H1 (cell line): ENCODE results near the gene TRAF5. TPM values are rescaled to one million over a fixed set of nuclear protein-coding genes. Genes with fewer than 3 reads are reported as not detected.

Source experiments
- CTCF ChIA-PET: fragments of 300-600 bp; sonication (Branson Sonifier 250); formaldehyde crosslinking; loops from one replicate; lab custom pipeline; 2021; ENCODE audit not compliant: partially characterized antibody; lab: Charles Lee
- POLR2A ChIA-PET: fragments of 300-600 bp; sonication (Branson Sonifier 250); formaldehyde crosslinking; loops from one replicate; lab custom pipeline; 2021; ENCODE audit warnings: inconsistent platforms; ENCODE audit not compliant: partially characterized antibody; lab: Charles Lee
- DNase-seq, 2 experiments: peaks; one replicate each; pipeline versions ENCODE4 v3.0.0 to v3.0.0-alpha.2; 2010 to 2022; ENCODE audit warnings: low spot score in 2 of 2, low read depth in 1 of 2, mixed read lengths in 1 of 2
- FAIRE-seq: peaks from 2 replicates; lab custom pipeline; 2011; peaks lifted over from hg19 to GRCh38; lab: Jason Lieb, UNC
- H2AFZ ChIP-seq: 2 replicates; pipeline ENCODE4 v1.8.1; 2012; ENCODE audit warnings: low read length, inconsistent platforms
- H2AK5ac ChIP-seq: 2 replicates; pipeline ENCODE4 v1.6.1; 2013; ENCODE audit warnings: low read depth, low read length
- H2BK120ac ChIP-seq: replicated peaks from 2 replicates; pipeline ENCODE3; 2013; ENCODE audit warnings: low read depth, low read length, inconsistent platforms
- H2BK12ac ChIP-seq: 2 replicates; pipeline ENCODE4 v1.6.1; 2013; ENCODE audit warnings: low read depth, low read length
- H2BK15ac ChIP-seq: 2 replicates; pipeline ENCODE4 v1.6.1; 2013; ENCODE audit warnings: low read length
- H2BK20ac ChIP-seq: 2 replicates; pipeline ENCODE4 v1.6.1; 2013; ENCODE audit warnings: low read length
- H2BK5ac ChIP-seq: 2 replicates; pipeline ENCODE4 v1.6.1; 2013; ENCODE audit warnings: low read depth, low read length
- H3K14ac ChIP-seq: 2 replicates; pipeline ENCODE4 v1.6.1; 2013; ENCODE audit warnings: inconsistent platforms; ENCODE audit not compliant: insufficient read length
- H3K18ac ChIP-seq: 2 replicates; pipeline ENCODE4 v1.6.1; 2013; ENCODE audit warnings: low read length; ENCODE audit errors: extremely low read depth
- H3K23ac ChIP-seq: 2 replicates; pipeline ENCODE4 v1.6.1; 2013; ENCODE audit warnings: inconsistent platforms; ENCODE audit not compliant: insufficient read length
- H3K23me2 ChIP-seq: 2 replicates; pipeline ENCODE4 v1.6.1; 2013; ENCODE audit warnings: low read depth, low read length
- H3K27ac ChIP-seq: 2 replicates; pipeline ENCODE4 v1.6.1; 2011; ENCODE audit warnings: low read depth, low read length, inconsistent platforms
- H3K27me3 ChIP-seq, 4 experiments: replicated peaks in 1 of 4; 1 replicate in 1 of 4; 2 replicates in 3 of 4; pipeline versions ENCODE4 v1.6.1 to v1.8.1; 2011 to 2013; ENCODE audit warnings: low read length in 3 of 4, mild to moderate bottlenecking in 3 of 4, inconsistent platforms in 2 of 4, mixed read lengths in 2 of 4, moderate library complexity in 1 of 4; ENCODE audit not compliant: control insufficient read depth in 3 of 4, insufficient read depth in 3 of 4; ENCODE audit errors: extremely low read depth in 1 of 4
- H3K36me3 ChIP-seq, 4 experiments: 2 replicates each; pipeline versions ENCODE4 v1.6.1 to v1.8.1; 2011 to 2013; ENCODE audit warnings: mild to moderate bottlenecking in 4 of 4, low read length in 3 of 4, moderate library complexity in 2 of 4, control low read depth in 1 of 4, inconsistent platforms in 1 of 4; ENCODE audit not compliant: insufficient read depth in 4 of 4, control insufficient read depth in 2 of 4
- H3K4ac ChIP-seq: replicated peaks from 2 replicates; pipeline ENCODE3; 2013; ENCODE audit warnings: low read length, low read depth, mixed read lengths, inconsistent platforms; ENCODE audit not compliant: insufficient read length
- H3K4me1 ChIP-seq, 4 experiments: replicated peaks in 1 of 4; 1 replicate in 1 of 4; 2 replicates in 3 of 4; pipeline versions ENCODE4 v1.6.1 to v1.8.1; 2011 to 2013; ENCODE audit warnings: low read length in 3 of 4, inconsistent platforms in 2 of 4, mixed read lengths in 1 of 4; ENCODE audit not compliant: insufficient read depth in 4 of 4, control insufficient read depth in 3 of 4
- H3K4me2 ChIP-seq, 2 experiments: 2 replicates each; pipeline versions ENCODE4 v1.6.1 to v1.8.1; 2011 to 2013; ENCODE audit warnings: low read depth in 2 of 2, low read length in 2 of 2, control low read depth in 1 of 2, inconsistent platforms in 1 of 2, mild to moderate bottlenecking in 1 of 2; ENCODE audit not compliant: insufficient read depth in 1 of 2
- H3K4me3 ChIP-seq, 4 experiments: fragments of 200-600, 300-600 bp in 1 of 4; sonication (generic), shearing (Covaris generic), sonication (Bioruptor Twin) in 1 of 4; 2 replicates each; pipeline versions ENCODE4 v1.5.1 to v1.8.1; 2011 to 2016; ENCODE audit warnings: low read length in 4 of 4, low read depth in 3 of 4, control low read depth in 2 of 4, inconsistent platforms in 2 of 4, mild to moderate bottlenecking in 2 of 4, mixed read lengths in 1 of 4, moderate library complexity in 1 of 4; ENCODE audit not compliant: insufficient read depth in 2 of 4; ENCODE audit errors: extremely low read depth in 1 of 4
- H3K56ac ChIP-seq: replicated peaks from 2 replicates; pipeline ENCODE3; 2013; ENCODE audit warnings: low read depth, mild to moderate bottlenecking, mixed read lengths, low read length, inconsistent platforms; ENCODE audit not compliant: insufficient read length
- H3K79me1 ChIP-seq: 2 replicates; pipeline ENCODE4 v1.6.1; 2013; ENCODE audit warnings: low read depth, low read length, control low read depth
- H3K79me2 ChIP-seq, 2 experiments: 2 replicates each; pipeline versions ENCODE4 v1.6.1 to v1.8.1; 2012 to 2013; ENCODE audit warnings: low read length in 2 of 2, mild to moderate bottlenecking in 2 of 2, inconsistent platforms in 1 of 2; ENCODE audit not compliant: insufficient read depth in 2 of 2, control insufficient read depth in 1 of 2
- H3K9ac ChIP-seq, 4 experiments: replicated peaks in 1 of 4; 1 replicate in 1 of 4; 2 replicates in 3 of 4; pipeline versions ENCODE4 v1.6.1 to v1.8.1; 2011 to 2013; ENCODE audit warnings: low read depth in 3 of 4, low read length in 3 of 4, control low read depth in 2 of 4, mild to moderate bottlenecking in 2 of 4, moderate library complexity in 2 of 4, inconsistent platforms in 1 of 4; ENCODE audit errors: extremely low read depth in 1 of 4
- H3K9me3 ChIP-seq, 2 experiments: 2 replicates each; pipeline versions ENCODE4 v1.6.1 to v1.8.1; 2012 to 2013; ENCODE audit warnings: mild to moderate bottlenecking in 2 of 2, moderate library complexity in 2 of 2, control low read depth in 1 of 2, inconsistent platforms in 1 of 2, low read depth in 1 of 2, low read length in 1 of 2, mixed read lengths in 1 of 2; ENCODE audit not compliant: insufficient read depth in 2 of 2
- H4K20me1 ChIP-seq, 2 experiments: replicated peaks in 1 of 2; 2 replicates each; pipeline versions ENCODE3 to v1.8.1; 2011 to 2013; ENCODE audit warnings: inconsistent platforms in 2 of 2, low read length in 2 of 2, mild to moderate bottlenecking in 1 of 2; ENCODE audit not compliant: insufficient read depth in 2 of 2, control insufficient read depth in 1 of 2
- H4K5ac ChIP-seq: 2 replicates; pipeline ENCODE4 v1.6.1; 2013; ENCODE audit warnings: low read length, low read depth, mixed read lengths, inconsistent platforms; ENCODE audit not compliant: insufficient read length
- H4K8ac ChIP-seq: 2 replicates; pipeline ENCODE4 v1.8.0; 2013; ENCODE audit warnings: mild to moderate bottlenecking, moderate library complexity, low read length, inconsistent platforms; ENCODE audit not compliant: insufficient read depth; ENCODE audit errors: extremely low read depth
- H4K91ac ChIP-seq: replicated peaks from 2 replicates; pipeline ENCODE3; 2013; ENCODE audit warnings: low read length, mixed read lengths, inconsistent platforms; ENCODE audit not compliant: insufficient read length
- ATF3 ChIP-seq: IDR thresholded peaks from 2 replicates; pipeline ENCODE4 v1.6.1; 2011; ENCODE audit warnings: low read depth, mild to moderate bottlenecking, low read length; ENCODE audit not compliant: insufficient read depth
- BRCA1 ChIP-seq: IDR thresholded peaks from 2 replicates; pipeline ENCODE4 v1.6.1; 2012; ENCODE audit warnings: low read depth, low read length, improper control_type of control experiment
- E2F6 ChIP-seq: IDR thresholded peaks from 2 replicates; pipeline ENCODE4 v1.6.1; 2012; ENCODE audit warnings: inconsistent platforms
- HDAC2 ChIP-seq, 2 experiments: fragments of 300-600 bp in 1 of 2; sonication (generic) in 1 of 2; IDR thresholded peaks; 2 replicates each; pipeline ENCODE4 v1.6.1; 2011 to 2012; ENCODE audit warnings: low read depth in 2 of 2, low read length in 2 of 2, mild to moderate bottlenecking in 2 of 2, moderate library complexity in 2 of 2, borderline replicate concordance in 1 of 2, inconsistent platforms in 1 of 2
- MAFK ChIP-seq: IDR thresholded peaks from 2 replicates; pipeline ENCODE4 v1.6.1; 2012; ENCODE audit warnings: low read depth, mild to moderate bottlenecking, improper control_type of control experiment, low read length
- SIRT6 ChIP-seq: IDR thresholded peaks from one replicate; pipeline ENCODE4 v1.7.1; 2012; ENCODE audit warnings: low read length, inconsistent platforms
- SP2 ChIP-seq: IDR thresholded peaks from 2 replicates; pipeline ENCODE4 v1.6.1; 2012; ENCODE audit warnings: mild to moderate bottlenecking, low read length, inconsistent platforms
- ZNF274 ChIP-seq: IDR thresholded peaks from 2 replicates; pipeline ENCODE4 v1.7.0; 2012; ENCODE audit warnings: low read length, borderline replicate concordance; ENCODE audit errors: extremely low read depth
- WGBS, 2 experiments: shearing (Covaris generic) in 1 of 2; methylation state at CpG; one replicate each; pipeline versions ENCODE4 v1.1.6 to v1.1.7; 2013 to 2015; ENCODE audit warnings: low lambda C conversion rate in 2 of 2, mixed read lengths in 2 of 2, inconsistent platforms in 1 of 2, low coverage in 1 of 2, missing lambda C conversion rate in 1 of 2; ENCODE audit not compliant: insufficient replicate concordance in 2 of 2, insufficient coverage in 1 of 2, insufficient read length in 1 of 2; ENCODE audit errors: extremely low coverage in 1 of 2, missing lambda C conversion rate in 1 of 2; 5-methylcytosine and 5-hydroxymethylcytosine counted together
- polyA plus RNA-seq, 7 experiments: library from polyadenylated mRNA; depleted of rRNA in 3 of 7; stranded (reverse) in 5 of 7; unstranded in 2 of 7; fragments of >200 nt in 5 of 7; fragments of 200-250 nt in 2 of 7; gene quantifications; 1 replicate in 5 of 7; 2 replicates in 1 of 7; 4 replicates in 1 of 7; pipeline versions ENCODE4 v1.2.1 to v1.2.3, GENCODE V29; 2011 to 2013; ENCODE audit warnings: missing spikeins in 2 of 7, mixed read lengths in 2 of 7
- total RNA-seq: library from RNA; stranded (reverse); fragmentation: NEBNext Ultra II Directional; extraction: Animal tissue kit (Norgen Biotek cat#: 25700); gene quantifications from 2 replicates; pipeline ENCODE4 v1.2.1, GENCODE V29; 2021

TRAF5 gene
- total and polyA plus RNA-seq, 2 of the 8 experiments (the other 6 are each of a cell fraction or from before 2014, with no cell fraction given) = 13.0 to 17.1 TPM

GRCh38 chr1:211358685-211359084, 32.1 kb downstream of the TRAF5 start:
- Histone ChIP-seq H4K20me1 (no peaks in the 10 kb centered on the region), H3K4me2 (no peak overlapping the region), H2AFZ (no peak overlapping the region), H2BK20ac (no peak overlapping the region), H3K79me1 (no peaks in the 10 kb centered on the region; the same call in 1 of the 2 replicates), H3K9me3 (no peaks in the 10 kb centered on the region), H3K79me2 (no peaks in the 10 kb centered on the region), H4K5ac (no peak overlapping the region), H3K56ac (no peak overlapping the region), H2BK120ac (no peak overlapping the region), H3K27me3 (no peaks in the 10 kb centered on the region), H3K18ac (no peak overlapping the region), H3K4ac (no peak overlapping the region), H3K9ac (no peak overlapping the region), H4K91ac (no peak overlapping the region)
- no peak for DNase-seq
- WGBS, 2 experiments = 100% methylated on average over 1 of the region's 1 CpG; no CpG with 5 or more reads in 1 of the 2 experiments
- FAIRE-seq = no peak
- no peak for TF ChIP-seq HDAC2 (IDR thresholded peaks at IDR 0.05; ENCODE audit: borderline replicate concordance in 1 of 2, low read depth in 2 of 2, low read length in 2 of 2)
- TF ChIP-seq BRCA1 = no peak
- no peak for TF ChIP-seq ZNF274
- TF ChIP-seq ATF3 = no peak
- TF ChIP-seq MAFK = no peak
- no peak for TF ChIP-seq SP2
- TF ChIP-seq SIRT6 = no peak
- TF ChIP-seq E2F6 = no peak
- TF ChIP-seq, all 59 proteins: peak for 0
- Histone ChIP-seq H3K36me3 (peaks cover 0 to 23% (median 9%) of the 10 kb centered on the region in 4 experiments; a peak in 5 of 8 replicates), H2BK15ac (no peak overlapping the region), H2BK12ac (no peak overlapping the region), H2BK5ac (no peak overlapping the region), H3K23me2 (no peaks in the 10 kb centered on the region), H3K23ac (no peak overlapping the region), H3K14ac (no peak overlapping the region), H4K8ac (no peak overlapping the region), H3K27ac (no peak overlapping the region), H2AK5ac (no peak overlapping the region), H3K4me1 (no peaks in the 10 kb centered on the region), H3K4me3 (no peak overlapping the region)
- POLR2A ChIA-PET = no interaction called here
- CTCF ChIA-PET = interaction anchor here (0.7 to 2.0 kb wide), 4 partner anchors 12 to 57 kb away, joined by 3 to 5 read pairs (median 4); no protein-coding TSS in a partner anchor
